ENCODE measurements around the gene SLC30A1. TPM values are rescaled to one million over a fixed set of nuclear protein-coding genes. Genes with fewer than 3 reads are reported as not detected.
A peak's percentile ranks its signal among the peaks of the same experiment; 100 is the strongest.

The SLC30A1 gene
- total RNA-seq, 1 experiment from 2014 or later, result 6.7 TPM

GRCh38 chr1:211537253-211537652, 41.7 kb downstream of the SLC30A1 start:
- no peak overlapping the region for H3K27ac ChIP-seq (ENCODE audit: low read length)
- no peak overlapping the region for H2AFZ ChIP-seq (ENCODE audit: low read length)
- DNase-seq, result peak; percentile 61
- peak; percentile 64 for ATAC-seq
- no peaks in the 10 kb centered on the region for H3K9me3 ChIP-seq (ENCODE audit: low read length)
- H3K9ac ChIP-seq (ENCODE audit: low read length), result no peak overlapping the region
- H3K36me3 ChIP-seq (ENCODE audit: low read depth, low read length), result no peaks in the 10 kb centered on the region
- ChIA-PET POLR2A (ENCODE audit: unreplicated experiment) (no interaction called here), CTCF (no interaction called here)
- no peak for TF ChIP-seq EZH2 (IDR thresholded peaks at IDR 0.05; ENCODE audit: low read length, unreplicated experiment)
- TF ChIP-seq EZH2phosphoT487 (IDR thresholded peaks at IDR 0.05; ENCODE audit: borderline replicate concordance, low read length), result no peak
- TF ChIP-seq, protein P1, sequence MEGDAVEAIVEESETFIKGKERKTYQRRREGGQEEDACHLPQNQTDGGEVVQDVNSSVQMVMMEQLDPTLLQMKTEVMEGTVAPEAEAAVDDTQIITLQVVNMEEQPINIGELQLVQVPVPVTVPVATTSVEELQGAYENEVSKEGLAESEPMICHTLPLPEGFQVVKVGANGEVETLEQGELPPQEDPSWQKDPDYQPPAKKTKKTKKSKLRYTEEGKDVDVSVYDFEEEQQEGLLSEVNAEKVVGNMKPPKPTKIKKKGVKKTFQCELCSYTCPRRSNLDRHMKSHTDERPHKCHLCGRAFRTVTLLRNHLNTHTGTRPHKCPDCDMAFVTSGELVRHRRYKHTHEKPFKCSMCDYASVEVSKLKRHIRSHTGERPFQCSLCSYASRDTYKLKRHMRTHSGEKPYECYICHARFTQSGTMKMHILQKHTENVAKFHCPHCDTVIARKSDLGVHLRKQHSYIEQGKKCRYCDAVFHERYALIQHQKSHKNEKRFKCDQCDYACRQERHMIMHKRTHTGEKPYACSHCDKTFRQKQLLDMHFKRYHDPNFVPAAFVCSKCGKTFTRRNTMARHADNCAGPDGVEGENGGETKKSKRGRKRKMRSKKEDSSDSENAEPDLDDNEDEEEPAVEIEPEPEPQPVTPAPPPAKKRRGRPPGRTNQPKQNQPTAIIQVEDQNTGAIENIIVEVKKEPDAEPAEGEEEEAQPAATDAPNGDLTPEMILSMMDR (conservative IDR thresholded peaks at IDR 0.05; ENCODE audit: low read depth, low read length), result no peak
- no peak overlapping the region for H3K4me2 ChIP-seq (ENCODE audit: low read length)
- no peaks in the 10 kb centered on the region for H3F3A ChIP-seq (ENCODE audit: low read length, unreplicated experiment)
- no peak overlapping the region for H3K4me3 ChIP-seq (ENCODE audit: low read length)
- H3K9me2 ChIP-seq (replicated peaks; ENCODE audit: low read length), result no peaks in the 10 kb centered on the region
- no peaks in the 10 kb centered on the region for H3K79me2 ChIP-seq (ENCODE audit: low read length)
- H3K4me1 ChIP-seq (ENCODE audit: insufficient read depth, low read length), result peaks cover 14% of the 10 kb centered on the region
- intact Hi-C loops (cut with micrococcal nuclease), result no loop called here
- H4K20me1 ChIP-seq (ENCODE audit: low read length), result no peaks in the 10 kb centered on the region
- no TSS peak for BruUV-seq (replicated peaks)
- H3K27me3 ChIP-seq (ENCODE audit: low read length), result no peaks in the 10 kb centered on the region

GRCh38 chr1:211536606-211537005, 42.4 kb downstream of the SLC30A1 start:
- H3K4me1 ChIP-seq (ENCODE audit: insufficient read depth, low read length), result peaks cover 8% of the 10 kb centered on the region
- H3F3A ChIP-seq (ENCODE audit: low read length, unreplicated experiment), result no peaks in the 10 kb centered on the region
- no TSS peak for BruUV-seq (replicated peaks)
- CTCF ChIA-PET, result no interaction called here
- H3K9me3 ChIP-seq (ENCODE audit: low read length), result no peaks in the 10 kb centered on the region
- no peak overlapping the region for H2AFZ ChIP-seq (ENCODE audit: low read length)
- no peak overlapping the region for H3K4me2 ChIP-seq (ENCODE audit: low read length)
- POLR2A ChIA-PET (ENCODE audit: unreplicated experiment), result no interaction called here
- no peak for TF ChIP-seq EZH2 (IDR thresholded peaks at IDR 0.05; ENCODE audit: low read length, unreplicated experiment)
- no peak for TF ChIP-seq EZH2phosphoT487 (IDR thresholded peaks at IDR 0.05; ENCODE audit: borderline replicate concordance, low read length)
- TF ChIP-seq, protein P1 (conservative IDR thresholded peaks at IDR 0.05; ENCODE audit: low read depth, low read length), result no peak
- no peak for DNase-seq
- ATAC-seq, result no peak
- H3K27ac ChIP-seq (ENCODE audit: low read length), result no peak overlapping the region
- H3K9ac ChIP-seq (ENCODE audit: low read length), result no peak overlapping the region
- H3K27me3 ChIP-seq (ENCODE audit: low read length), result no peaks in the 10 kb centered on the region
- H4K20me1 ChIP-seq (ENCODE audit: low read length), result no peaks in the 10 kb centered on the region
- intact Hi-C loops (cut with micrococcal nuclease), result no loop called here
- H3K9me2 ChIP-seq (replicated peaks; ENCODE audit: low read length), result no peaks in the 10 kb centered on the region
- no peak overlapping the region for H3K4me3 ChIP-seq (ENCODE audit: low read length)
- H3K36me3 ChIP-seq (ENCODE audit: low read depth, low read length), result no peaks in the 10 kb centered on the region
- H3K79me2 ChIP-seq (ENCODE audit: low read length), result no peaks in the 10 kb centered on the region

GRCh38 chr1:211535346-211535745, 43.6 kb downstream of the SLC30A1 start:
- TF ChIP-seq, protein P1 (conservative IDR thresholded peaks at IDR 0.05; ENCODE audit: low read depth, low read length), result no peak
- TF ChIP-seq EZH2phosphoT487 (IDR thresholded peaks at IDR 0.05; ENCODE audit: borderline replicate concordance, low read length) (no peak), EZH2 (IDR thresholded peaks at IDR 0.05; ENCODE audit: low read length, unreplicated experiment) (no peak)

More at GRCh38 chr1:211535346-211535745, 43.6 kb downstream of the SLC30A1 start:
- intact Hi-C loops (cut with micrococcal nuclease), result no loop called here
- Histone ChIP-seq H3K27ac (ENCODE audit: low read length) (no peak overlapping the region), H4K20me1 (ENCODE audit: low read length) (no peaks in the 10 kb centered on the region), H3K79me2 (ENCODE audit: low read length) (no peaks in the 10 kb centered on the region), H3K9me3 (ENCODE audit: low read length) (no peaks in the 10 kb centered on the region), H3K27me3 (ENCODE audit: low read length) (no peaks in the 10 kb centered on the region), H3K9ac (ENCODE audit: low read length) (no peak overlapping the region), H3K9me2 (replicated peaks; ENCODE audit: low read length) (no peaks in the 10 kb centered on the region), H3K4me1 (ENCODE audit: insufficient read depth, low read length) (peaks cover 7% of the 10 kb centered on the region), H3K36me3 (ENCODE audit: low read depth, low read length) (no peaks in the 10 kb centered on the region), H3F3A (ENCODE audit: low read length, unreplicated experiment) (no peaks in the 10 kb centered on the region), H2AFZ (ENCODE audit: low read length) (no peak overlapping the region), H3K4me2 (ENCODE audit: low read length) (no peak overlapping the region), H3K4me3 (ENCODE audit: low read length) (no peak overlapping the region)
- BruUV-seq (replicated peaks), result no TSS peak
- ATAC-seq, result no peak
- POLR2A ChIA-PET (ENCODE audit: unreplicated experiment), result no interaction called here
- DNase-seq, result no peak
- CTCF ChIA-PET, result no interaction called here

Data from PC-3 (cell line).